GM12878 (cell line): Measurements from ENCODE around the gene PRDM4. TPM values are rescaled to one million over a fixed set of nuclear protein-coding genes. Genes with fewer than 3 reads are reported as not detected.
A peak's percentile ranks its signal among the peaks of the same experiment; 100 is the strongest.

Experiments
- ATF2 ChIP-seq: IDR thresholded peaks from 2 replicates; pipeline ENCODE4 v1.6.1; 2012; ENCODE audit warnings: low read length, inconsistent platforms
- BCL11A ChIP-seq: IDR thresholded peaks from 2 replicates; pipeline ENCODE4 v1.6.1; 2011; ENCODE audit warnings: low read depth, low read length
- BMI1 ChIP-seq: fragments of 450-650 bp; IDR thresholded peaks from 2 replicates; pipeline ENCODE4 v1.6.1; 2016; ENCODE audit warnings: mild to moderate bottlenecking, moderate library complexity, borderline replicate concordance
- CBFB ChIP-seq: IDR thresholded peaks from 2 replicates; pipeline ENCODE4 v1.6.1; 2016; ENCODE audit warnings: antibody characterized with exemption, low read depth
- CHD2 ChIP-seq: IDR thresholded peaks from 2 replicates; pipeline ENCODE4 v1.6.1; 2011; ENCODE audit warnings: low read depth, low read length, improper control_type of control experiment, borderline replicate concordance
- EED ChIP-seq: sonication (generic); IDR thresholded peaks from 2 replicates; pipeline ENCODE4 v1.6.1; 2016; ENCODE audit warnings: antibody characterized with exemption, low read depth
- ESRRA ChIP-seq: IDR thresholded peaks from 2 replicates; pipeline ENCODE4 v1.6.1; 2012; ENCODE audit warnings: mild to moderate bottlenecking, low read length, improper control_type of control experiment
- FOXM1 ChIP-seq: IDR thresholded peaks from 2 replicates; pipeline ENCODE4 v1.6.1; 2012; ENCODE audit warnings: low read depth, mild to moderate bottlenecking, inconsistent platforms, low read length, moderate library complexity
- HDGF ChIP-seq: fragments of 450-650 bp; IDR thresholded peaks from 2 replicates; pipeline ENCODE4 v1.6.1; 2016; ENCODE audit warnings: antibody characterized with exemption
- IRF4 ChIP-seq: IDR thresholded peaks from 2 replicates; pipeline ENCODE4 v1.6.1; 2011; ENCODE audit warnings: low read depth, low read length
- MAX ChIP-seq: IDR thresholded peaks from 2 replicates; pipeline ENCODE4 v1.6.1; 2012; ENCODE audit warnings: low read depth, low read length, improper control_type of control experiment
- NBN ChIP-seq: fragments of 450-650 bp; IDR thresholded peaks from 2 replicates; pipeline ENCODE4 v1.6.1; 2016
- NFYA ChIP-seq: IDR thresholded peaks from 2 replicates; pipeline ENCODE4 v1.6.1; 2011; ENCODE audit warnings: low read depth, mild to moderate bottlenecking, low read length, improper control_type of control experiment, borderline replicate concordance
- NR2C2 ChIP-seq: IDR thresholded peaks from 2 replicates; pipeline ENCODE4 v1.6.1; 2011; ENCODE audit warnings: borderline replicate concordance, low read depth; ENCODE audit not compliant: control insufficient read depth, insufficient read length
- POLR2AphosphoS2 ChIP-seq: IDR thresholded peaks from 2 replicates; pipeline ENCODE4 v1.6.1; 2011; ENCODE audit warnings: low read depth, mild to moderate bottlenecking, low read length, improper control_type of control experiment, moderate library complexity
- POLR2AphosphoS5 ChIP-seq: IDR thresholded peaks from 2 replicates; pipeline ENCODE4 v1.6.1; 2011; ENCODE audit warnings: mild to moderate bottlenecking, low read length, inconsistent platforms
- RCOR1 ChIP-seq: conservative IDR thresholded peaks from 2 replicates; pipeline ENCODE4 v1.6.1; 2012; ENCODE audit warnings: low read depth, low read length, improper control_type of control experiment
- RELB ChIP-seq: fragments of 450-650 bp; IDR thresholded peaks from 2 replicates; pipeline ENCODE4 v1.6.1; 2017; ENCODE audit warnings: low read depth, mild to moderate bottlenecking, moderate library complexity
- SIX5 ChIP-seq: IDR thresholded peaks from 2 replicates; pipeline ENCODE4 v1.6.1; 2011; ENCODE audit warnings: mild to moderate bottlenecking, low read depth, low read length, moderate library complexity; ENCODE audit not compliant: severe bottlenecking
- SMC3 ChIP-seq: IDR thresholded peaks from 2 replicates; pipeline ENCODE4 v1.6.1; 2011; ENCODE audit warnings: low read length, improper control_type of control experiment, borderline replicate concordance
- SRF ChIP-seq, 2 experiments: IDR thresholded peaks; 2 replicates each; pipeline ENCODE4 v1.6.1; 2011; ENCODE audit warnings: low read depth in 2 of 2, low read length in 2 of 2, mild to moderate bottlenecking in 1 of 2, moderate library complexity in 1 of 2
- TAF1 ChIP-seq: IDR thresholded peaks from 2 replicates; pipeline ENCODE4 v1.6.1; 2011; ENCODE audit warnings: mild to moderate bottlenecking, low read depth, low read length, borderline replicate concordance
- TCF7 ChIP-seq: IDR thresholded peaks from 2 replicates; pipeline ENCODE4 v1.6.1; 2014; ENCODE audit warnings: antibody characterized with exemption, borderline replicate concordance
- USF2 ChIP-seq: IDR thresholded peaks from 2 replicates; pipeline ENCODE4 v1.6.1; 2011; ENCODE audit warnings: low read depth, low read length, improper control_type of control experiment, borderline replicate concordance
- YBX1 ChIP-seq: fragments of 450-650 bp; IDR thresholded peaks from 2 replicates; pipeline ENCODE4 v1.6.1; 2016; ENCODE audit warnings: antibody characterized with exemption
- ZNF274 ChIP-seq: IDR thresholded peaks from one replicate; pipeline ENCODE4 v1.8.0; 2011; ENCODE audit not compliant: insufficient read length, insufficient read depth
- ZNF622 ChIP-seq: fragments of 450-650 bp; IDR thresholded peaks from 2 replicates; pipeline ENCODE4 v1.6.1; 2017; ENCODE audit warnings: mild to moderate bottlenecking, inconsistent platforms
- polyA plus RNA-seq, 11 experiments: library from polyadenylated mRNA; depleted of rRNA in 4 of 11; unstranded in 6 of 11; stranded (reverse) in 5 of 11; fragments of >200 nt; fragmentation: Nextera tagmentation in 4 of 11; fragmentation: Illumina TruSeq in 1 of 11; extraction: Ambion mirVana in 4 of 11; extraction: Trizol in 1 of 11; gene quantifications; 1 replicate in 1 of 11; 2 replicates in 10 of 11; pipeline versions ENCODE4 v1.2.1 to v1.2.3, GENCODE V29; 2011 to 2016; ENCODE audit warnings: inconsistent platforms in 2 of 11, missing spikeins in 2 of 11, low read depth in 1 of 11
- total RNA-seq, 4 experiments: library from RNA; depleted of rRNA in 3 of 4; stranded (reverse); fragments of >200 nt in 3 of 4; fragmentation: Illumina TruSeq in 1 of 4; extraction: Trizol in 1 of 4; gene quantifications; 2 replicates each; pipeline versions ENCODE4 v1.2.1 to v1.2.3, GENCODE V29; 2013 to 2021

The PRDM4 gene
- total and polyA plus RNA-seq, 10 of the 15 experiments (the other 5 are each of a cell fraction or from before 2014, with no cell fraction given): 5.1 to 22.2 (median 15.0) TPM

- TF ChIP-seq ESRRA: no peak
- TF ChIP-seq HDGF: peak; percentile 28; the same call in 1 of the 2 replicates
- TF ChIP-seq BCL11A: no peak
- no peak for TF ChIP-seq ATF2
- no peak for TF ChIP-seq CHD2
- peak; percentile 98 for TF ChIP-seq MAX
- TF ChIP-seq RCOR1: no peak
- peak; percentile 67 for TF ChIP-seq CBFB
- TF ChIP-seq POLR2AphosphoS2: peak; percentile 88; the same call in 1 of the 2 replicates
- TF ChIP-seq YBX1: no peak
- peak; percentile 62 for TF ChIP-seq SIX5
- TF ChIP-seq POLR2AphosphoS5: peak; percentile 89
- peak; percentile 89 for TF ChIP-seq NBN
- peak; percentile 80; the same call in 1 of the 2 replicates for TF ChIP-seq TAF1
- peak; percentile 45 for TF ChIP-seq USF2
- TF ChIP-seq ZNF622: no peak
- no peak for TF ChIP-seq TCF7
- no peak for TF ChIP-seq EED
- no peak; the same call in 1 of the 2 replicates for TF ChIP-seq BMI1
- peak; percentile 43 to 94; a peak in 3 of 4 replicates for TF ChIP-seq SRF (IDR thresholded peaks at IDR 0.05; ENCODE audit: low read depth in 2 of 2, low read length in 2 of 2)
- TF ChIP-seq NFYA: no peak
- TF ChIP-seq IRF4: 0 out of 2 replicates have a peak, but pooled peaks have one; percentile 28
- no peak for TF ChIP-seq NR2C2
- TF ChIP-seq FOXM1: no peak; the same call in 1 of the 2 replicates
- no peak for TF ChIP-seq ZNF274
- no peak for TF ChIP-seq SMC3
- TF ChIP-seq RELB: peak; percentile 85
Measured at GRCh38 chr12:107685360-107686248, 75.3 kb downstream of the PRDM4 start, which contains the start of gene PWP1 (continued).
